ENCODE results near the gene FOXRED1. TPM values are rescaled to one million over a fixed set of nuclear protein-coding genes. Genes with fewer than 3 reads are reported as not detected.
A peak's percentile ranks its signal among the peaks of the same experiment; 100 is the strongest.

The FOXRED1 gene
- total and polyA plus RNA-seq, 2 of the 13 experiments (the other 11 are each of a cell fraction or from before 2014, with no cell fraction given), result 29.6 to 42.9 TPM

DNA sequence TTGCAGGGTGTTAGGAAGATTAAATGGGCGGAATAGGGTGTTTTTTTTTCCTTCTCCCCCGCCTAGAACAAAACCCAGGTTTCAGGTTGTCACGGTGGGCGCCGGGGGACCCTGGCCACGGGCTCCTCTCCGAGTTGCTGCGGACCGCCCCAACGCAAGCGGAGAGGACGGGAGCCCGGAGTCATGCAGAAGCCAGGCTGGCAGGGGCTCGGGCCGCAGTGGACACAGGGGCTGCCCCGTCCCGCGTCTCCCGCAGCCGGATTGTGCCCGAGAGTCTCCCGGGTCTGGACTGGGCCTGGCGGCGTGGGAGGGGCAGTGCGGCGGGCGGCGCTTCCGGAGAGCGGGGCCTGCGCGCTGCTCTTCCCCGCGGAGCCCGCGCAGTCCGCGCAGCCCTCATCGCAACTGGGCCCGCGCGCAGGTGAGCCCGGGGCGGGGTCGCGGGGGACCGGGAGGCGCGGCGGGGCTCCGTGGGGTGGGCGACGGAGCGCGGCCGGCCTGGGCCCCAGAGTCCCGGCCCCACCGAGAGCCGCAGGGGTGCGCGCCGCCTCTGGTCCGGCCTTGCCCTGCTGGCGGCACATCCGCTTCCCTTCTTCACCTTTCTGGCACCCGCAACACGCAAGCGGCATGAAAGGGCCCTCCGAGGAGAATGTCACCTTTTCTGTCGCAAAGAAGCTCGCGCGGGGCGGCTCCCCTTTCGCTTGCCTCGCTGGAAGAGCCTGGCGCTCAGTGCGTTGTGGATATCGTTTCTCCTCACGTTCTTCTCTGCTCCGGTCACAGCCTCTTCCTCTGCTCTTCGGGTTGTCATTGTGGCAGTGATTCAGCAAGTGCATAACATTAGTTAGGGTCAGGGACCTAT, 14.0 kb downstream of the FOXRED1 start, which contains the start of gene TIRAP (continued):
- TF ChIP-seq ZBTB7B (CRISPR knock-in tag; IDR thresholded peaks at IDR 0.05) (peak; percentile 70; the same call in 1 of the 2 replicates), FOXC1 (CRISPR knock-in tag; IDR thresholded peaks at IDR 0.05; ENCODE audit: borderline replicate concordance) (0 out of 2 replicates have a peak, but pooled peaks have one; percentile 31), RBFOX2 (IDR thresholded peaks at IDR 0.05; ENCODE audit: low read depth, low read length) (peak; percentile 92), CBX5 (CRISPR knock-in tag; IDR thresholded peaks at IDR 0.05; ENCODE audit: borderline replicate concordance) (0 out of 2 replicates have a peak, but pooled peaks have one; percentile 33), ZFP62 (CRISPR knock-in tag; IDR thresholded peaks at IDR 0.05) (no peak), SPEN (CRISPR knock-in tag; IDR thresholded peaks at IDR 0.05; ENCODE audit: low read depth) (peak; percentile 88), ZNF552 (CRISPR knock-in tag; IDR thresholded peaks at IDR 0.05; ENCODE audit: borderline replicate concordance) (0 out of 2 replicates have a peak, but pooled peaks have one; percentile 49), CBFB (CRISPR knock-in tag; IDR thresholded peaks at IDR 0.05) (peak; percentile 63), ZNF766 (CRISPR knock-in tag; IDR thresholded peaks at IDR 0.05; ENCODE audit: borderline replicate concordance) (peak; percentile 31; the same call in 1 of the 2 replicates), HDAC1 (CRISPR knock-in tag; IDR thresholded peaks at IDR 0.05) (0 out of 2 replicates have a peak, but pooled peaks have one; percentile 19), RAD51 (IDR thresholded peaks at IDR 0.05; ENCODE audit: borderline replicate concordance) (no peak), EEA1 (CRISPR knock-in tag; IDR thresholded peaks at IDR 0.05; ENCODE audit: borderline replicate concordance) (peak; percentile 54; the same call in 1 of the 2 replicates), ARNT2 (CRISPR knock-in tag; IDR thresholded peaks at IDR 0.05; ENCODE audit: low read depth) (peak; percentile 81), ZNF747 (CRISPR knock-in tag; IDR thresholded peaks at IDR 0.05; ENCODE audit: borderline replicate concordance) (no peak), ZNF724P (CRISPR knock-in tag; IDR thresholded peaks at IDR 0.05; ENCODE audit: borderline replicate concordance) (peak; percentile 81; the same call in 1 of the 2 replicates)
- TF ChIP-seq, protein P1, sequence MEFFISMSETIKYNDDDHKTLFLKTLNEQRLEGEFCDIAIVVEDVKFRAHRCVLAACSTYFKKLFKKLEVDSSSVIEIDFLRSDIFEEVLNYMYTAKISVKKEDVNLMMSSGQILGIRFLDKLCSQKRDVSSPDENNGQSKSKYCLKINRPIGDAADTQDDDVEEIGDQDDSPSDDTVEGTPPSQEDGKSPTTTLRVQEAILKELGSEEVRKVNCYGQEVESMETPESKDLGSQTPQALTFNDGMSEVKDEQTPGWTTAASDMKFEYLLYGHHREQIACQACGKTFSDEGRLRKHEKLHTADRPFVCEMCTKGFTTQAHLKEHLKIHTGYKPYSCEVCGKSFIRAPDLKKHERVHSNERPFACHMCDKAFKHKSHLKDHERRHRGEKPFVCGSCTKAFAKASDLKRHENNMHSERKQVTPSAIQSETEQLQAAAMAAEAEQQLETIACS (CRISPR knock-in tag; IDR thresholded peaks at IDR 0.05), result peak; percentile 16; the same call in 1 of the 2 replicates
- TF ChIP-seq, protein P2, sequence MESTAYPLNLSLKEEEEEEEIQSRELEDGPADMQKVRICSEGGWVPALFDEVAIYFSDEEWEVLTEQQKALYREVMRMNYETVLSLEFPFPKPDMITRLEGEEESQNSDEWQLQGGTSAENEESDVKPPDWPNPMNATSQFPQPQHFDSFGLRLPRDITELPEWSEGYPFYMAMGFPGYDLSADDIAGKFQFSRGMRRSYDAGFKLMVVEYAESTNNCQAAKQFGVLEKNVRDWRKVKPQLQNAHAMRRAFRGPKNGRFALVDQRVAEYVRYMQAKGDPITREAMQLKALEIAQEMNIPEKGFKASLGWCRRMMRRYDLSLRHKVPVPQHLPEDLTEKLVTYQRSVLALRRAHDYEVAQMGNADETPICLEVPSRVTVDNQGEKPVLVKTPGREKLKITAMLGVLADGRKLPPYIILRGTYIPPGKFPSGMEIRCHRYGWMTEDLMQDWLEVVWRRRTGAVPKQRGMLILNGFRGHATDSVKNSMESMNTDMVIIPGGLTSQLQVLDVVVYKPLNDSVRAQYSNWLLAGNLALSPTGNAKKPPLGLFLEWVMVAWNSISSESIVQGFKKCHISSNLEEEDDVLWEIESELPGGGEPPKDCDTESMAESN (CRISPR knock-in tag; conservative IDR thresholded peaks at IDR 0.05), result peak; percentile 83
- TF ChIP-seq, protein P3, sequence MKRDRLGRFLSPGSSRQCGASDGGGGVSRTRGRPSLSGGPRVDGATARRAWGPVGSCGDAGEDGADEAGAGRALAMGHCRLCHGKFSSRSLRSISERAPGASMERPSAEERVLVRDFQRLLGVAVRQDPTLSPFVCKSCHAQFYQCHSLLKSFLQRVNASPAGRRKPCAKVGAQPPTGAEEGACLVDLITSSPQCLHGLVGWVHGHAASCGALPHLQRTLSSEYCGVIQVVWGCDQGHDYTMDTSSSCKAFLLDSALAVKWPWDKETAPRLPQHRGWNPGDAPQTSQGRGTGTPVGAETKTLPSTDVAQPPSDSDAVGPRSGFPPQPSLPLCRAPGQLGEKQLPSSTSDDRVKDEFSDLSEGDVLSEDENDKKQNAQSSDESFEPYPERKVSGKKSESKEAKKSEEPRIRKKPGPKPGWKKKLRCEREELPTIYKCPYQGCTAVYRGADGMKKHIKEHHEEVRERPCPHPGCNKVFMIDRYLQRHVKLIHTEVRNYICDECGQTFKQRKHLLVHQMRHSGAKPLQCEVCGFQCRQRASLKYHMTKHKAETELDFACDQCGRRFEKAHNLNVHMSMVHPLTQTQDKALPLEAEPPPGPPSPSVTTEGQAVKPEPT (CRISPR knock-in tag; IDR thresholded peaks at IDR 0.05; ENCODE audit: low read depth), result 0 out of 2 replicates have a peak, but pooled peaks have one; percentile 21
- TF ChIP-seq, protein P4, sequence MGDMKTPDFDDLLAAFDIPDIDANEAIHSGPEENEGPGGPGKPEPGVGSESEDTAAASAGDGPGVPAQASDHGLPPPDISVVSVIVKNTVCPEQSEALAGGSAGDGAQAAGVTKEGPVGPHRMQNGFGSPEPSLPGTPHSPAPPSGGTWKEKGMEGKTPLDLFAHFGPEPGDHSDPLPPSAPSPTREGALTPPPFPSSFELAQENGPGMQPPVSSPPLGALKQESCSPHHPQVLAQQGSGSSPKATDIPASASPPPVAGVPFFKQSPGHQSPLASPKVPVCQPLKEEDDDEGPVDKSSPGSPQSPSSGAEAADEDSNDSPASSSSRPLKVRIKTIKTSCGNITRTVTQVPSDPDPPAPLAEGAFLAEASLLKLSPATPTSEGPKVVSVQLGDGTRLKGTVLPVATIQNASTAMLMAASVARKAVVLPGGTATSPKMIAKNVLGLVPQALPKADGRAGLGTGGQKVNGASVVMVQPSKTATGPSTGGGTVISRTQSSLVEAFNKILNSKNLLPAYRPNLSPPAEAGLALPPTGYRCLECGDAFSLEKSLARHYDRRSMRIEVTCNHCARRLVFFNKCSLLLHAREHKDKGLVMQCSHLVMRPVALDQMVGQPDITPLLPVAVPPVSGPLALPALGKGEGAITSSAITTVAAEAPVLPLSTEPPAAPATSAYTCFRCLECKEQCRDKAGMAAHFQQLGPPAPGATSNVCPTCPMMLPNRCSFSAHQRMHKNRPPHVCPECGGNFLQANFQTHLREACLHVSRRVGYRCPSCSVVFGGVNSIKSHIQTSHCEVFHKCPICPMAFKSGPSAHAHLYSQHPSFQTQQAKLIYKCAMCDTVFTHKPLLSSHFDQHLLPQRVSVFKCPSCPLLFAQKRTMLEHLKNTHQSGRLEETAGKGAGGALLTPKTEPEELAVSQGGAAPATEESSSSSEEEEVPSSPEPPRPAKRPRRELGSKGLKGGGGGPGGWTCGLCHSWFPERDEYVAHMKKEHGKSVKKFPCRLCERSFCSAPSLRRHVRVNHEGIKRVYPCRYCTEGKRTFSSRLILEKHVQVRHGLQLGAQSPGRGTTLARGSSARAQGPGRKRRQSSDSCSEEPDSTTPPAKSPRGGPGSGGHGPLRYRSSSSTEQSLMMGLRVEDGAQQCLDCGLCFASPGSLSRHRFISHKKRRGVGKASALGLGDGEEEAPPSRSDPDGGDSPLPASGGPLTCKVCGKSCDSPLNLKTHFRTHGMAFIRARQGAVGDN (CRISPR knock-in tag; IDR thresholded peaks at IDR 0.05), result peak; percentile 88

Measured in HepG2 (cell line).